Skeletal muscle cell (primary cell): ENCODE results near the gene TEX10.
"Not testable (repeated sequence)": the region's sequence is repeated elsewhere in the genome, so short reads cannot be mapped to it uniquely, and the experiment has no call there.

Source experiments
- DNase-seq: peaks from one replicate; pipeline ENCODE4 v3.0.0-alpha.2; 2010; ENCODE audit warnings: low read depth
- H3K4me3 ChIP-seq: 2 replicates; pipeline ENCODE4 v1.5.1; 2011; ENCODE audit warnings: low read depth, mild to moderate bottlenecking, control low read depth, low read length, moderate library complexity

The TEX10 gene

GRCh38 chr9:100352727-100353505, at the start of gene TEX10:
TSS of gene TEX10 (minus strand) at chr9:100352942. CDS start at chr9:100349363, 3,579 bp downstream.
- DNase-seq = peak; percentile 55
- H3K4me3 ChIP-seq = peak within 1 kb of the TSS; percentile 93

GRCh38 chr9:100401042-100401441, 48.3 kb upstream of the TEX10 start:
- no peak overlapping the region for H3K4me3 ChIP-seq
- DNase-seq = no peak

- H3K4me3 ChIP-seq = no peak overlapping the region
- DNase-seq = no peak
Observed at GRCh38 chr9:100397529-100398266, 45.0 kb upstream of the TEX10 start.

- no peak for DNase-seq
- no peak overlapping the region for H3K4me3 ChIP-seq
Observed at GRCh38 chr9:100396769-100397168, 44.0 kb upstream of the TEX10 start.

GRCh38 chr9:100394816-100395215, 42.1 kb upstream of the TEX10 start:
- H3K4me3 ChIP-seq = no peak overlapping the region
- no peak for DNase-seq

- no peak for DNase-seq
- no peak overlapping the region for H3K4me3 ChIP-seq
Observed at GRCh38 chr9:100394032-100394695, 41.4 kb upstream of the TEX10 start.

GRCh38 chr9:100392989-100393388, 40.2 kb upstream of the TEX10 start:
- not testable (repeated sequence) for H3K4me3 ChIP-seq, DNase-seq

GRCh38 chr9:100379862-100380261, 27.1 kb upstream of the TEX10 start:
- DNase-seq = peak; percentile 45
- H3K4me3 ChIP-seq = no peak overlapping the region

- DNase-seq = no peak
- no peak overlapping the region for H3K4me3 ChIP-seq
Observed at GRCh38 chr9:100377015-100377414, 24.3 kb upstream of the TEX10 start.

- no peak for DNase-seq
- no peak overlapping the region for H3K4me3 ChIP-seq
Observed at GRCh38 chr9:100375658-100376057, 22.9 kb upstream of the TEX10 start.

GRCh38 chr9:100372648-100373047, 19.9 kb upstream of the TEX10 start:
- no peak for DNase-seq
- no peak overlapping the region for H3K4me3 ChIP-seq

GRCh38 chr9:100370064-100370723, 17.5 kb upstream of the TEX10 start:
- H3K4me3 ChIP-seq = no peak overlapping the region
- DNase-seq = no peak

- DNase-seq = no peak
- no peak overlapping the region for H3K4me3 ChIP-seq
Observed at GRCh38 chr9:100368672-100369071, 15.9 kb upstream of the TEX10 start.

GRCh38 chr9:100366121-100366520, 13.4 kb upstream of the TEX10 start:
- no peak for DNase-seq
- no peak overlapping the region for H3K4me3 ChIP-seq

GRCh38 chr9:100364013-100364412, 11.3 kb upstream of the TEX10 start:
- no peak for DNase-seq

GRCh38 chr9:100359057-100359456, 6.3 kb upstream of the TEX10 start:
- no peak for DNase-seq
- no peak overlapping the region for H3K4me3 ChIP-seq

More at GRCh38 chr9:100364013-100364412, 11.3 kb upstream of the TEX10 start:
- no peak overlapping the region for H3K4me3 ChIP-seq

- H3K4me3 ChIP-seq = no peak overlapping the region
- no peak for DNase-seq
Observed at GRCh38 chr9:100357501-100357900, 4.8 kb upstream of the TEX10 start.

- DNase-seq = no peak
- H3K4me3 ChIP-seq = no peak overlapping the region
Observed at GRCh38 chr9:100355561-100355960, 2.8 kb upstream of the TEX10 start.

GRCh38 chr9:100354121-100354800, 1.5 kb upstream of the TEX10 start:
- H3K4me3 ChIP-seq = no peak overlapping the region
- no peak for DNase-seq
